ENCODE results near the gene EPN2.
"Not testable (repeated sequence)": the region's sequence is repeated elsewhere in the genome, so short reads cannot be mapped to it uniquely, and the experiment has no call there.

The EPN2 gene

GRCh38 chr17:19347323-19348080 lies 110.3 kb downstream of the EPN2 start:
- DNase-seq: no peak

- no peak for DNase-seq
These were observed 111.0 kb downstream of the EPN2 start for GRCh38 chr17:19348081-19348650.

- DNase-seq: no peak
These were observed 111.6 kb downstream of the EPN2 start for GRCh38 chr17:19348806-19349205.

GRCh38 chr17:19353401-19353800 lies 116.2 kb downstream of the EPN2 start:
- not testable (repeated sequence) for DNase-seq

GRCh38 chr17:19354748-19355147 lies 117.6 kb downstream of the EPN2 start:
- no peak for DNase-seq

GRCh38 chr17:19357351-19357750 lies 120.2 kb downstream of the EPN2 start:
- DNase-seq: no peak

GRCh38 chr17:19357761-19358160 lies 120.6 kb downstream of the EPN2 start:
- DNase-seq: no peak

GRCh38 chr17:19359151-19359550 lies 122.0 kb downstream of the EPN2 start:
- no peak for DNase-seq

GRCh38 chr17:19359856-19360255 lies 122.7 kb downstream of the EPN2 start:
- DNase-seq: no peak

- no peak for DNase-seq
These were observed 123.6 kb downstream of the EPN2 start for GRCh38 chr17:19360772-19361171.

- no peak for DNase-seq
These were observed 124.2 kb downstream of the EPN2 start for GRCh38 chr17:19361326-19361725.

GRCh38 chr17:19361944-19362276 lies 124.7 kb downstream of the EPN2 start:
- DNase-seq: no peak

- DNase-seq: peak; percentile 75
These were observed 125.3 kb downstream of the EPN2 start, which contains the start of gene B9D1 for GRCh38 chr17:19362277-19363113. Gene B9D1 (minus strand): TSS chr17:19362723. CDS start chr17:19362569, 154 bp downstream.

GRCh38 chr17:19363114-19363438 lies 125.9 kb downstream of the EPN2 start:
- no peak for DNase-seq

- no peak for DNase-seq
These were observed 126.4 kb downstream of the EPN2 start for GRCh38 chr17:19363460-19364035.

- peak; percentile 72 for DNase-seq
These were observed 127.7 kb downstream of the EPN2 start for GRCh38 chr17:19364699-19365498.

GRCh38 chr17:19365499-19365817 lies 128.3 kb downstream of the EPN2 start:
- no peak for DNase-seq

- DNase-seq: no peak
These were observed 128.9 kb downstream of the EPN2 start for GRCh38 chr17:19365833-19366636.

GRCh38 chr17:19366637-19366972 lies 129.4 kb downstream of the EPN2 start:
- DNase-seq: no peak

- no peak for DNase-seq
These were observed 131.1 kb downstream of the EPN2 start for GRCh38 chr17:19368229-19368628.

- no peak for DNase-seq
These were observed 132.1 kb downstream of the EPN2 start for GRCh38 chr17:19369107-19369778.

All from NCI-H446 treated with DMSO at 0.1 percent for 48 hours (cell line).